HG03378 (cell line): ENCODE data around the gene EXOC4.

ENCODE experiments used
- ATAC-seq: cut with Tn5 transposase; IDR thresholded peaks from one replicate; pipeline ENCODE4 v1.9.1; 2021; ENCODE audit warnings: mild to moderate bottlenecking, moderate library complexity; ENCODE audit not compliant: unreplicated experiment

EXOC4 gene

GRCh38 chr7:133654547-133654946 is 401.7 kb downstream of the EXOC4 start:
- no peak for ATAC-seq

GRCh38 chr7:133662276-133662675 is 409.4 kb downstream of the EXOC4 start:
- no peak for ATAC-seq

GRCh38 chr7:133662830-133663229 is 410.0 kb downstream of the EXOC4 start:
- no peak for ATAC-seq

- no peak for ATAC-seq
Measured at GRCh38 chr7:133664528-133664927, 411.6 kb downstream of the EXOC4 start.

- ATAC-seq = no peak
Measured at GRCh38 chr7:133668296-133669060, 415.6 kb downstream of the EXOC4 start.

GRCh38 chr7:133669061-133669455 is 416.2 kb downstream of the EXOC4 start:
- no peak for ATAC-seq

GRCh38 chr7:133670250-133670649 is 417.4 kb downstream of the EXOC4 start:
- no peak for ATAC-seq

GRCh38 chr7:133672866-133673265 is 420.0 kb downstream of the EXOC4 start:
- ATAC-seq = no peak

- ATAC-seq = no peak
Measured at GRCh38 chr7:133674079-133674763, 421.3 kb downstream of the EXOC4 start.

- no peak for ATAC-seq
Measured at GRCh38 chr7:133675510-133676218, 422.8 kb downstream of the EXOC4 start.

GRCh38 chr7:133676805-133677370 is 424.0 kb downstream of the EXOC4 start:
- ATAC-seq = no peak

GRCh38 chr7:133678137-133678814 is 425.4 kb downstream of the EXOC4 start:
- ATAC-seq = no peak

- ATAC-seq = no peak
Measured at GRCh38 chr7:133679977-133680376, 427.1 kb downstream of the EXOC4 start.

GRCh38 chr7:133681529-133681928 is 428.7 kb downstream of the EXOC4 start:
- ATAC-seq = no peak

GRCh38 chr7:133682364-133683181 is 429.7 kb downstream of the EXOC4 start:
- ATAC-seq = no peak

GRCh38 chr7:133683182-133683454 is 430.2 kb downstream of the EXOC4 start:
- ATAC-seq = no peak

- ATAC-seq = no peak
Measured at GRCh38 chr7:133688483-133689239, 435.8 kb downstream of the EXOC4 start.

GRCh38 chr7:133690740-133691139 is 437.9 kb downstream of the EXOC4 start:
- ATAC-seq = no peak

- no peak for ATAC-seq
Measured at GRCh38 chr7:133691727-133692610, 439.1 kb downstream of the EXOC4 start.
